GF-D8 (cell line): Measurements from ENCODE around the gene LTBP3.
"Not testable (repeated sequence)": the region's sequence is repeated elsewhere in the genome, so short reads cannot be mapped to it uniquely, and the experiment has no call there.

ENCODE experiments used
- DNase-seq: peaks from one replicate; lab custom pipeline; 2025; lab: John Stamatoyannopoulos, UW

The LTBP3 gene

DNA sequence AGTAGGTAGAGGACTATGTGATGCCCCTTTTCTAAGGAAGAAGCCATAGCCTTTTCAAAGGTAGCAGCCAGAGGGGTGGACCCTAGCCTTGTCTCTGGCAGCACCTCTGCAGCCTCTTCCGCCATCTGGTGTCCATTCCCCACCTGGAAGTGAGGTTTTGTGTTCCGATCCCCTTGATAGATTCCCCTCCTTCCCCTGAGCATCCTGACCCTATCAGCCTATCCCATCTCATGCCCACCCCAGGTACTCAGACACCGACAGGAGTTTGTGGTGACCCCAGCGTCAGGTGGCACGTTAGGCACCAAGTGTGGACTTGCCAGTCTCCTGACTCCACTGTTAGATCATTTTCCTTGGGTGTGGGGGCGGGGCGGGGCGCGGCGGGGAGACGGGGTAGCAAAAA, 13.8 kb upstream of the LTBP3 start:
- DNase-seq: no peak

- no peak for DNase-seq
Observed at GRCh38 chr11:65571420-65571819, 13.3 kb upstream of the LTBP3 start.

DNA sequence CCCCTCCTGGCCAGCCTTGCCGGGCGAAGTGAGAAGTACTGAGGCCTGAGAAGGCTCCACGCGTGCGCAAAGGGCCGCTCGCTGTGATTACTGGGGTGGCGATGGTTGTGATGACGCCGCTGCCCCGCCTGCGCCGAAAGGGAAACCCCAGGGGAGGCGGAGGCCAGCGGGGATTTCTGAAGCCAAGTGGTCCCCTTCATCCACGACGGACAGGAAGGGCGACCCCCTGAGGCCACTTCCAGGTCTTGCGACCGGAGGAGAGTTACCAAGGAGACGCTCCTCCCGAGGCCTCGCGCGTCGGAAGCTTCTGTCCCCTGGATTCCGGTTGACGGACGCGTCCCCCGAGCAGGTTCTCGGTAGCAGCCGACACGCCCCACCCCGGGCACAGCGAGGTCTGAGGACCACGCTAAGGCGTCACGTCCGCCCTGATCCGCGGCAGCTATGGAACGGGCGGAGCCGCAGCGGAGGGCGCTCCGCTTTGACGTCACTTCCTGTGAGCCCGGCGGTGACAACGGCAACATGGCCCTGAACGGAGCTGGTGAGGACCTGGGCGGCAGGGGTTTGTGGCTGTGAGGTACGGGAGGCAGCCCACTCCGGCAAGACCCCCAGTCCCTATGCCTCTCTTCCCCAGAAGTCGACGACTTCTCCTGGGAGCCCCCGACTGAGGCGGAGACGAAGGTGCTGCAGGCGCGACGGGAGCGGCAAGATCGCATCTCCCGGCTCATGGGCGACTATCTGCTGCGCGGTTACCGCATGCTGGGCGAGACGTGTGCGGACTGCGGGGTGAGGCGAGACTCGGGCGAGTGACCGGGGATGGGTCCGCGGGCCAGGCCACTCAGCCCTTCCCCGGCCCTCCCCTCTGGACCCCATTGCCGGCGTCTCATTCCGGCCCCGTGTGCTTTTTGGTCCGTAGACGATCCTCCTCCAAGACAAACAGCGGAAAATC, 12.1 kb upstream of the LTBP3 start, which contains the start of gene ZNRD2:
TSS of gene ZNRD2 (plus strand) at position 505 of the 946 bp plus-strand sequence. CDS start at position 520, 15 bp downstream.
- peak; percentile 93 for DNase-seq

- no peak for DNase-seq
Observed at GRCh38 chr11:65569164-65569972, 11.2 kb upstream of the LTBP3 start.

GRCh38 chr11:65565624-65566453, 7.7 kb upstream of the LTBP3 start:
- DNase-seq: no peak

DNA sequence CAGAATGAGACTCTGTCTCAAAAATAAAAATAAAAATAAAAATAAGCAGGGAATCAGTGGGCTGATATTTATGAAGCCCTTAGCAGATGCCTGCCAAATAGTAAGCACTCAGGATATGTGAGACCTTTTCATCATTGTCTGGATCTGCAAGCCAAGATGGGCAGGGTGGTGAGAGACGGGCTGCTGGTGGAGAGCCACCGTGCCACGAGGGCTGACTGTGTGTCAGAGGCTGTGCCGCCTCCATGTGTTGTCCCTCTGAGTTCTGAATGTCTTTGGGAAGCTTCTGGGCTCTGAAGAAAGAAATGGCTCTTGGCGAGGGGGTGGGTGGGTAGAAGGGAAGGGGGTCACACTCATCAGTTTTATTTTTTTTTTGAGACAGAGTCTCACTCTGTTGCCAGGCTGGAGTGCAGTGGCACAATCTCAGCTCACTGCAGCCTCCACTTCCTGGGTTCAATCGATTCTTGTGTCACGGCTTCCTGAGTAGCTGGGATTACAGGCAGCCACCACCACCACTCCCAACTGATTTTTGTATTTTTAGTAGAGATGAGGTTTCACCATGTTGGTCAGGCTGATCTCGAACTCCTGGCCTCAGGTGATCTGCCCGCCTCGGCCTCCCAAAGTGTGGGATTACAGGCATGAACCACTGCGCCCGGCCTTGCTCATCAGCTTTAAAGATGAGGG, 6.9 kb upstream of the LTBP3 start:
- not testable (repeated sequence) for DNase-seq

DNA sequence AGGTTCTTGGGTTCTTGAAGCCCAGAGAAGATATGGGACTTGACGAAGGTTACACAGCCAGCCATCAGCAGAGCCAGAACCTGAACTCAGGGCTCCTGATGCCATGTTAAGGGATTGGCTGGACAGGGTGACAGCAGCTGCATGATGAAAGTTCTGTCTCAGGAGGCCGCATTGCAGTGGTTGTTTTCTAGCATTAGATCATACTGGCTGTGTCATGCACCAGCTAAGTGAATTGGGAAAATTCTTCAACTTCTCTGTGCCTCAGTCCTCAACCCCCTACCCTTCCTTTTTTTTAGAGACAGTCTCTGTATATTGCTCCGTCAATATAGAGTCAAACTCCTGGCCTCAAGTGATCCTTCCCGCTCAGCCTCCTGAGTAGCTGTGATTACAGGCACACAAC, 5.4 kb upstream of the LTBP3 start:
- DNase-seq: no peak

DNA sequence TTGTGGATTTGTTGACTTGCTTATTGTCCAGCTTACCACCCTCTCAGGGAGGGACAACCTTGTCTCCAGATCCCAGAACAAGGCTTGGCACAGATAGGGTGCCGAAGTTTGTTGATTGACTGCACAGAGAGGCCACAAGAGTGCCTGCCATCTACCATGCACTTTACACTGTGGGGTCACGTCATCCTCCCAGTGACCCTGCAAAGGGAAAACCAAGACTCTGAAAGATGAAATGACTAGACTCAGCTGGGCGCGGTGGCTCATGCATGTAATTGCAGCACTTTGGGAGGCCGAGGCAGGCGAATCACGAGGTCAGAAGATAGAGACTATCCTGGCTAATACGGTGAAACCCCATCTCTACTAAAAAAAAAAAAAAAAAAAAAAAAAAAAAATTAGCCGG, 4.6 kb upstream of the LTBP3 start:
- no peak for DNase-seq

- no peak for DNase-seq
Observed at GRCh38 chr11:65562020-65562419, 3.9 kb upstream of the LTBP3 start.

DNA sequence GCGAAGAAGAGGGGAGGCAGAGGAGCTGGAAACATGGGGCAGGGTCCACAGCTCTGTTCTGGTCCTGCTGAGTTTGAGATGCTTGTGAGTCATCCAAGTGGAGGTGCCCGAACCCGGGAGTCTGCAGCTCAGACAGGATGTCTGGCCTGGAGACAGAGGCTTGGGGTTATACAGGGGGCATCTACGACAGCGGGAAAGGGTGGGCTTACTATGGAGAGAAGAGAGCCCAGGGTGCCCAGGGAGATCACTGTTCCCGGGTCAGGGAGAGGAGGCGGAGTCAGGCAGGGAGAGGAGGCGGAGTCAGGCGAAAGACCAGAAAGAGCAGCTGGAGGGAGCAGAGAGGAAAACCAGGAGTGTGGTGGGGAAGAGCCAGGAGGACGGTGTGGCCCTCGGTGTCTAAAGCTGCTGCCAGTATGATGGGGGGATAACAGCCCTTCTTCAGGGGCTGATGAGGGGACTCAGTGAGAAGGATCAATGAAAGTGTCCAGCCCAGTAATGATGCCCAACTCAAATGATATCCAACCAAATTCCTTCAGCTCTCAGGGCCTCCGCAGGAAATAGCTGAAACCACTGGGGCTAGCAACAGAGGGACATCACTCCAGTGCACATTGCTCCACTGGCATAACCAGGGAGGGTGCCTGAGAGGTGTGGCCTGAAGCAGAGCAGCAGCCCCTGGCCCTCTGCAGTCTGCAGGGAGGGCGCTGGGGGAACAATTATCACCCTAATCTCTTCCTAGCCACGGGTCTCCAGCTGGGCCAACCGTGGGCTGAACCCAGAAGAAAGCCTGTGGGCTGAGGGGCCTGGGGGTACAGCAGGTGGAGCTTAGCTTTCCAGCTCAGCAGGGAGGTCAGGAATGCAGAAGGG, 2.6 kb upstream of the LTBP3 start:
- no peak for DNase-seq

- no peak for DNase-seq
Observed at GRCh38 chr11:65559951-65560537, 1.9 kb upstream of the LTBP3 start.

DNA sequence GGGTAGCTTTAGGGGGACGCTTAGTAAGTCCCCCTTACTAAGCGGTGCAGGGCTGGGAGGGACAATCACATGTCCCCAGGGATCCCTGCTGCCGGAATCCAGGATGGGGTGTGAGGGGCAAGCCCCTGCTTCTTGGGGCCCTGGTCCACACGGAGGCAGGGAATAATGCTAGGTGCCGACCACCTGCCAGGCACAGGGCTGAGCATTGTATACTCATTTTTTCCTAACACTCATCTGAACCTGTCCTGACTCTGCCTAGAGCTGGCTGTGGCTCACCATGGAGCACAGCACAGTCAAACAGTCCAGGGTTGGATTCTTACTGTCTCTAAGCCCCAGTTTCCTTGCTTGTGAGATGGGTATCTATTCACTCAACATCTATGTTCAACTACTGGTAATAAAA, 1.4 kb upstream of the LTBP3 start:
- DNase-seq: no peak

- no peak for DNase-seq
Observed at GRCh38 chr11:65558930-65559509, 861 bp upstream of the LTBP3 start.

- DNase-seq: no peak
Observed at GRCh38 chr11:65557280-65558001, 718 bp downstream of the LTBP3 start.

GRCh38 chr11:65556470-65557279, 1.5 kb downstream of the LTBP3 start:
- no peak for DNase-seq

- no peak for DNase-seq
Observed at GRCh38 chr11:65555693-65556231, 2.4 kb downstream of the LTBP3 start.

DNA sequence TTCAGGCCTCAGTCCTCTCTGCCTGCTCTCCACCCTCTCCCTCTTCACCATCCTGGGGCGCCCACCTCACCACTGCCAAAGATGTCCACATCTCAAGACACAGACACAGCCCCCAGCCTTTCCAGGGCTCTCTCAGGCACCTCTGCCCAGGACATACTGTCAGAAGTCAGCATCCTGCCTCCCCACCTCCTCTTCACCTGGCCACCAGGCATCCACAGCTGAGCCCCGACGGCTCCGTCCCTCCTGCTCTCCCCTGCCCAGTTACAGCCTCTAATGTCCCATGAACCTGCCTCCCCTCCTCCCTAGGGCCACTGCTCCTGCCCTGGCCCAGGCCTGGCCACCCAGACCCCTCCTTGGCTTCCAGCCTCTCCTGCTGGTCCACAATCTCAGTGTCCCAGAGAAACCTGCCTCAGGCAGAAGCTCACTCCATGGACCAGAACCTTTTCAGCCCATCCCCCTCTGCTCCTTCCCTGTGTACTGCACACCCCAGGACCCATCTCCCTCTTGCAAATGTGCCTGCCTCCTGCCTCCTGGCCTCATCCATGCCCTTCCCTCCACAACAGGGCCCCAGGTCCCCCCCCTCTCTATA, 3.2 kb downstream of the LTBP3 start:
- DNase-seq: no peak
